OCI-LY3 (cell line): ENCODE data around the gene KLF7.

Experiments used
- CTCF ChIP-seq: fragments of 200-600, 300-600 bp; sonication (generic); IDR thresholded peaks from 2 replicates; pipeline ENCODE4 v1.5.1; 2014; ENCODE audit warnings: antibody characterized with exemption, low read length, low read depth
- EZH2phosphoT487 ChIP-seq: fragments of 200-600 bp; shearing (Covaris generic); IDR thresholded peaks from 2 replicates; pipeline ENCODE4 v1.6.1; 2018; ENCODE audit warnings: antibody characterized with exemption, mixed run types, low read depth

- TF ChIP-seq CTCF (no peak), EZH2phosphoT487 (no peak)
Observed at GRCh38 chr2:207200136-207200535, 34.4 kb upstream of the KLF7 start.
